ENCODE data around the gene DUSP9. TPM values are rescaled to one million over a fixed set of nuclear protein-coding genes. Genes with fewer than 3 reads are reported as not detected.
A peak's percentile ranks its signal among the peaks of the same experiment; 100 is the strongest.

The DUSP9 gene
- total and polyA plus RNA-seq, 5 experiments from 2014 or later: not detected

- peaks cover 0 to 9% (median 0%) of the 10 kb centered on the region in 9 donors for H3K9me3 Mint-ChIP-seq
- peak overlapping the region; percentile 48 to 86 (median 70) for H3K4me3 Mint-ChIP-seq
- peaks cover 5 to 9% (median 7%) of the 10 kb centered on the region in 4 donors for H3K4me1 Mint-ChIP-seq
- peak; percentile 87 to 93 for ATAC-seq
- H3K27ac Mint-ChIP-seq: peak overlapping the region in 1 of 10 donors; percentile 66
- peak; percentile 49 to 80 (median 68) for DNase-seq
- POLR2A ChIA-PET: no interaction called here
- no peaks in the 10 kb centered on the region for H3K36me3 Mint-ChIP-seq
- peaks cover 0 to 21% (median 19%) of the 10 kb centered on the region in 5 donors for H3K27me3 Mint-ChIP-seq
Observed at GRCh38 chrX:153667956-153668396, 21.0 kb downstream of the DUSP9 start.

- H3K27ac Mint-ChIP-seq: peak overlapping the region in 1 of 10 donors; percentile 66
- peaks cover 0 to 23% (median 20%) of the 10 kb centered on the region in 5 donors for H3K27me3 Mint-ChIP-seq
- H3K4me1 Mint-ChIP-seq: peaks cover 5 to 9% (median 7%) of the 10 kb centered on the region in 4 donors
- ATAC-seq (no peak), DNase-seq (no peak)
- H3K4me3 Mint-ChIP-seq: no peak overlapping the region
- H3K9me3 Mint-ChIP-seq: peaks cover 0 to 9% (median 0%) of the 10 kb centered on the region in 9 donors
- POLR2A ChIA-PET: no interaction called here
- no peaks in the 10 kb centered on the region for H3K36me3 Mint-ChIP-seq
Observed at GRCh38 chrX:153668423-153669173, 21.6 kb downstream of the DUSP9 start.

DNA sequence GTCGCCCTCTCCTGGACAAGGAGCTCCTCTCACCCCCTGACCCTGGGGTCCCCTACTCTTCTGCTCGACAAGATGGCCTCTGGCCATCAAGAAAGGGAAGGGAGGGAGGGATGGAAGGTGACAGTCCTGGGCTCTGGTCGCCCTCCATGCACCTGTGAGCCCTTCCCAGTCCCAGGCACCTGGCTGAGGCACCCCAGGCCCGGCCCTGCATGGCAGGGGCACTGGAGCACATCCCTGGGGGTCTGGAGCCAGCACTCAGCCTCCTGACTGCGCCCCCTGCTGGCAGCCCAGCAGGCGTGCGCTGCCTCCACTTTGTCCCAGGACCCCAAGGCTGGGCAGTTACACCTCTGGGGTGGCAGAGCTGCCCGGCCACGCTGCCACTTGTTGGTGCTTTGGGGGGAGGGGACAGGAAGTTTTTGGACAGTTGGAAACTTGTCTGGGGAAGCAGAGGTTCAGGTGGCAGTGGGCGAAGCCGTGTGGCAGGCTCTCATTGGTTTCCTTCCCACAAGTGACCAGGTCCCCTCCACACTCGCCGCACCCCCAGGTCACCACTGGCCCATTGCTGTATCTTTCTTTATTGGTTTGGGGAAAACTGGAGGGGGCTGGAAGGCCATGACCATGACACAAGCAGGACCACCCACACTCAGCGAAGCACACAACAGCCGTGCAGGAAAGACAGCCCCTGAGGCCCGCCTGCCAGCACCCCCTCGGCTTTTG, 22.3 kb downstream of the DUSP9 start:
- Mint-ChIP-seq H3K27me3 (peaks cover 3 to 29% (median 25%) of the 10 kb centered on the region in 5 donors), H3K4me3 (no peak overlapping the region), H3K36me3 (peaks cover 0 to 2% (median 0%) of the 10 kb centered on the region in 3 donors), H3K27ac (no peak overlapping the region), H3K4me1 (peaks cover 5 to 9% (median 7%) of the 10 kb centered on the region in 4 donors), H3K9me3 (peaks cover 0 to 9% (median 0%) of the 10 kb centered on the region in 9 donors)
- peak; percentile 40 to 54 for ATAC-seq
- DNase-seq: peak in 8 of 10 donors; percentile 13 to 59 (median 44)
- POLR2A ChIA-PET: no interaction called here

DNA sequence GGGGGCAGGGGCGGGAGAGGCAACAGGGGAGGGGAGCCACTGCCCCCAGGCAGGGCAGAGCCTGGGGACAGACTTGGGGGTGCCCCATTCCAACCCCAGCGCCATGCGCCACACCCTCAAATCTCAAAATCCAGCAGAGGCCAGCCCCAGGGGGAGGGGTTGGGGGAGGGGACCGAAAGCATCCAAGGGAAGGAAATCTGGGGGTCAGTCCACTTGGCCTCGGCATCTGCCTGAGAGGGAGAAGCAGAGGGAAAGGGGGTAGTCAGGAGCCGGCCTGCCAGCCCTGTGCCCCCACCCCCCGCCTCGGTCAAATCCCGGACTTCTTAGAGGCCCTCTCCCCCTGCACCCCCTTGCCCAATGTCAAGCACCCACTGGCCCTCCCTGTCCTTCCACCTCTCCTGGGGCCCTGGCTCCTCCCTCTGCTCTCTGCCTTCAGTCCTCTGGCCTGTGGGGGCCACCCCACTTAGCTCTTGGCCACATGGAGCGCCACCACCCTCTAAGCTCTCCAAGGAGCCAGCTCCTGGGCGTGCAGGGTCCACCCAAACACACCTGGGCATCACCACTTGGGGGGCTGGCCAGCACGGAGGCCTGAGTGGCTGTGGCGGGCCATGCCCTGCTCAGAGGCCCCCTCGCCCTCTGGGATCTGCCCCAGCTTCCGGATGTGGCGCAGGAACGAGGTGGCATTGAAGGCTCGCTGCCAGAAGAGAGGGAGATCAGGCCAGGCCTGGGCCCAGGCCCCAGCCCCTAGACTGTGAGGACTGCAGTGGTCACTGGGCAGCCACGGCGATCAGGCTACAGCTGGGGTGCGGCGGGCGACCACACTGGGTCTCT, 23.1 kb downstream of the DUSP9 start:
- no peak overlapping the region for H3K4me3 Mint-ChIP-seq
- ATAC-seq (no peak), DNase-seq (no peak)
- no peak overlapping the region for H3K27ac Mint-ChIP-seq
- POLR2A ChIA-PET: no interaction called here
- peaks cover 0 to 2% (median 0%) of the 10 kb centered on the region in 3 donors for H3K36me3 Mint-ChIP-seq
- H3K27me3 Mint-ChIP-seq: peaks cover 6 to 36% (median 27%) of the 10 kb centered on the region in 5 donors
- H3K4me1 Mint-ChIP-seq: peaks cover 5 to 9% (median 7%) of the 10 kb centered on the region in 4 donors
- peaks cover 0 to 2% (median 0%) of the 10 kb centered on the region in 9 donors for H3K9me3 Mint-ChIP-seq

DNA sequence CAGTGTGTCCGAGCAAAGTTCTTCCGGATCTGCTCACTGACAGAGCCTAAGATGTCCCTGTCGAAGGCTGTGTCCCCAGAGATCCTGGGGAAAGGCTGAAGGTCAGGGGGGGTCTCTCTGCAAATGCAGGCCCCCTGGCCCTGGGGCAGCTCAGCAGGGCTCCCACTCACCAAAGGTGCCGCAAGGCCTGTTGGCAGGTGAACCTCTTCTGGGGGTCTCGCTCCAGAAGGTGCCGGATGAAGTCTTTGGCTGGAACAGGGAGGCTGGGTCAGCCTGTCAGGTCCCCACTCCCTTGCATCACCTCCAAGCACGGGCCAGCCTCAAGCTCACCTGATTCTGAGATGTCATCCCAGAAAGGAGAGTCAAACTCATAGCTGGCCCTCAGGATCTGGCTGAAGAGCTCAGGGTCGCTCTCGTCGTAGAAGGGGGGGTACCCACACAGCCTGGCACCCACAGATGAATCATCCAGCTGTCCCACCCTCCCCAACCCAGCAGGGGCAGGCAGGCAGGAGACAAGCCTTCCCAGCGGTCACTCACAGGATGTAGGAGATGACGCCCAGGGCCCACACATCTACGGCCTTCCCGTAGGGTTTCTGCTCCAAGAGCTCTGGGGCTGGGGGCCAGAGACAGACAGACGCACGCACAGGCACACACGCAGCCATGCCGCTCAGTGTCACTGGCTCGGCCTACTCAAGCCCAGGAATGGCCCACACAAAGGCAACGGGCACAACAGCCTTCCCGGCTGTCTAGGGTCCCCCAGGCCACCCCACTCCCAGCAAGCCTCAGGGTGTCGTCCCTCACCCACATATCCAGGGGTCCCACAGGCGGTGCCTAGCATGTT, 24.0 kb downstream of the DUSP9 start:
- H3K27ac Mint-ChIP-seq: no peak overlapping the region
- no peak for DNase-seq
- peaks cover 6 to 36% (median 23%) of the 10 kb centered on the region in 5 donors for H3K27me3 Mint-ChIP-seq
- ATAC-seq: no peak
- peaks cover 5 to 9% (median 7%) of the 10 kb centered on the region in 4 donors for H3K4me1 Mint-ChIP-seq
- H3K36me3 Mint-ChIP-seq: peaks cover 0 to 2% (median 0%) of the 10 kb centered on the region in 3 donors
- H3K9me3 Mint-ChIP-seq: peaks cover 0 to 2% (median 0%) of the 10 kb centered on the region in 9 donors
- POLR2A ChIA-PET: no interaction called here
- H3K4me3 Mint-ChIP-seq: no peak overlapping the region

DNA sequence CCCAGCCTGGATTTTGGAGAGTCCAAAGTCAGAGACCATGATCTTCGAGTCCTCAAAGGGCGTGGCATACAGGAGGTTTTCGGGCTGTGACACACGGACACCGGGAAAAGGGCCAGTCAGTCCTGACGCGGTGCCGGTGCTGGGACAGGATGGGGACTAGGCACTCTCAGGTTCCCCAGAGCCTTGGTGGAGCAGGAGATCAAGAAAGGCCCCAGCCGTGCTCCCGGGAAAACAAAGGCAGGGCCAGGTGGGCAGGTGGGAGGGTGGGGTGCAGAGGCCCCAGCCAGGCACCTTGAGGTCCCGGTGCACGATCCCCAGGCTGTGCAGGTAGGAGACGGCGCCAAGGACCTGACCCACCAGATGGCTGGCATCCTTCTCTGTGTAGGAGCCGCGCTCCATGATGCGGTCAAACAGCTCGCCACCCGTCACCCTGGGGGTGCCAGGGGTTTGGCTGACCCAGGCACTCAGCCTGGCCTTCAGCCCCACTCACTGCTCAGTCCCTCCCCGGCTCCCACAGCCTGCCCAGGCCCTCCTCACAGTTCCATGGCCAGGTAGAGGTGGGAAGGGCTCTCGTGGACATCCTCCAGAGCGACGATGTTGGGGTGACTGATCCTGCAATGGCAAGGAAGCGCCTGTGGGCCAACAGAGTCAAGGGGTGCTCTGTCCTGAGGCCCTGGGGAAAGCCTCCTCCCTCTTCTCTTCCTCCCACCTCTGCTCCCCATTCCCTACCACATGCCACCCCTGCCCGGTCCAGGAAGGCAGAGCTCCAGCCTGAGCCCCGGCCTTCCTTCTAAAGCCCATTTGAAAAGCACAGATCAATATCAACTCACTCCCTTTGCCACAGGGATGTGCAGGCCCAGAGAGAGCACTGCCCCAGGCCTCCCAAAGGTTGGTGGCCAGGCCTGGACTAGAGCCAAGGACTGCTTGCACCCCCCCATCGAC, 24.9 kb downstream of the DUSP9 start:
- DNase-seq: no peak
- H3K4me3 Mint-ChIP-seq: no peak overlapping the region
- H3K27ac Mint-ChIP-seq: no peak overlapping the region
- peaks cover 6 to 36% (median 21%) of the 10 kb centered on the region in 5 donors for H3K27me3 Mint-ChIP-seq
- peaks cover 0 to 2% (median 0%) of the 10 kb centered on the region in 9 donors for H3K9me3 Mint-ChIP-seq
- ATAC-seq: no peak
- POLR2A ChIA-PET: no interaction called here
- peaks cover 5 to 9% (median 7%) of the 10 kb centered on the region in 4 donors for H3K4me1 Mint-ChIP-seq
- H3K36me3 Mint-ChIP-seq: peaks cover 0 to 2% (median 0%) of the 10 kb centered on the region in 3 donors

GRCh38 chrX:153672531-153673427, 25.8 kb downstream of the DUSP9 start:
- peak overlapping the region in 6 of 10 donors; percentile 24 to 49 (median 36) for H3K4me3 Mint-ChIP-seq
- no peak overlapping the region for H3K27ac Mint-ChIP-seq
- POLR2A ChIA-PET: no interaction called here
- no peak for DNase-seq
- no peak for ATAC-seq
- H3K9me3 Mint-ChIP-seq: peaks cover 0 to 2% (median 0%) of the 10 kb centered on the region in 9 donors
- H3K27me3 Mint-ChIP-seq: peaks cover 6 to 28% (median 18%) of the 10 kb centered on the region in 5 donors
- H3K4me1 Mint-ChIP-seq: peaks cover 4 to 6% (median 5%) of the 10 kb centered on the region in 4 donors
- H3K36me3 Mint-ChIP-seq: peaks cover 0 to 2% (median 0%) of the 10 kb centered on the region in 3 donors

GRCh38 chrX:153673428-153674218, 26.6 kb downstream of the DUSP9 start, which contains the start of gene PNCK:
Gene PNCK (minus strand): TSS chrX:153673813. CDS start chrX:153673076, 737 bp downstream.
- peaks cover 6 to 24% (median 15%) of the 10 kb centered on the region in 5 donors for H3K27me3 Mint-ChIP-seq
- peaks cover 0 to 2% (median 0%) of the 10 kb centered on the region in 9 donors for H3K9me3 Mint-ChIP-seq
- H3K36me3 Mint-ChIP-seq: peaks cover 0 to 2% (median 0%) of the 10 kb centered on the region in 3 donors
- peak within 1 kb of the TSS in 2 of 10 donors; percentile 5 to 67 for H3K27ac Mint-ChIP-seq
- POLR2A ChIA-PET: no interaction called here
- DNase-seq: no peak
- peak within 1 kb of the TSS in 8 of 10 donors; percentile 30 to 72 (median 49) for H3K4me3 Mint-ChIP-seq
- peaks cover 0 to 2% (median 0%) of the 10 kb centered on the region in 4 donors for H3K4me1 Mint-ChIP-seq
- peak in 1 of 2 donors; percentile 27 for ATAC-seq

DNA sequence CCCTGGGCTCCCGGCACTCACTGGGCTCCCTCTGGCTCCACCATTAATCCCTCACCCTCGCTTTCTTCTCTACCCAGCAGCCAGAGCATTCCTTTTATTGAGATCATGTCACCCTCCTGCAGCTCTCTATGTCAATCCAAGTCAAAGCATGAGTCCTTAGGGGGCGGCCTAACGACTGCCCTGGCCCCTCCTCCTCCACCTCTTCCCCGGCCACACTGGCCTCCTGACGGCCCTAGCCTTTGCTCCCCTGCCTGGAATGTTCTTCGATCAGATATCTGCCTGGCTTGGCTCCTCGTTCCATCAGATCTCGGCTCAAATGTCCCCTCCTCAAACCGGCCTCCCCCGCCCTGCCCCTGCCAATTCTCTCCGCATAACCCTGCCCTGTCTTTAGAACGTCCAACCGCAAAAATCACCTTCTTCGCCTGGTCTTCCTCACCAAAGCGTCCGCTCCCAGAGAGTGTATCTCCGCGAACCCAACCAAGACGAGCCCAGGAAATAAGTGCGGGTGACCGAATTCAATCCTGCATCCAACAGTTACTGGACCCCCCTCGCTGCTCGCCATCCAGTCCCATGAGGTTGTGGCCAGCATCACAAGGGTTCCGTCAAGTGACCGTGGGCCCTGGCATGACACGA, 27.3 kb downstream of the DUSP9 start:
- peaks cover 0 to 2% (median 0%) of the 10 kb centered on the region in 4 donors for H3K4me1 Mint-ChIP-seq
- ATAC-seq (no peak), DNase-seq (no peak)
- peak overlapping the region in 7 of 10 donors; percentile 30 to 72 (median 53) for H3K4me3 Mint-ChIP-seq
- H3K36me3 Mint-ChIP-seq: peaks cover 0 to 2% (median 0%) of the 10 kb centered on the region in 3 donors
- POLR2A ChIA-PET: no interaction called here
- H3K27me3 Mint-ChIP-seq: peaks cover 6 to 24% (median 17%) of the 10 kb centered on the region in 5 donors
- H3K9me3 Mint-ChIP-seq: peaks cover 0 to 2% (median 0%) of the 10 kb centered on the region in 9 donors
- H3K27ac Mint-ChIP-seq: peak overlapping the region in 2 of 10 donors; percentile 5 to 67

Data from naive thymus-derived CD8-positive, alpha-beta T cell (primary cell).